Measurements from ENCODE around the gene GALNT17.

GALNT17 gene

DNA sequence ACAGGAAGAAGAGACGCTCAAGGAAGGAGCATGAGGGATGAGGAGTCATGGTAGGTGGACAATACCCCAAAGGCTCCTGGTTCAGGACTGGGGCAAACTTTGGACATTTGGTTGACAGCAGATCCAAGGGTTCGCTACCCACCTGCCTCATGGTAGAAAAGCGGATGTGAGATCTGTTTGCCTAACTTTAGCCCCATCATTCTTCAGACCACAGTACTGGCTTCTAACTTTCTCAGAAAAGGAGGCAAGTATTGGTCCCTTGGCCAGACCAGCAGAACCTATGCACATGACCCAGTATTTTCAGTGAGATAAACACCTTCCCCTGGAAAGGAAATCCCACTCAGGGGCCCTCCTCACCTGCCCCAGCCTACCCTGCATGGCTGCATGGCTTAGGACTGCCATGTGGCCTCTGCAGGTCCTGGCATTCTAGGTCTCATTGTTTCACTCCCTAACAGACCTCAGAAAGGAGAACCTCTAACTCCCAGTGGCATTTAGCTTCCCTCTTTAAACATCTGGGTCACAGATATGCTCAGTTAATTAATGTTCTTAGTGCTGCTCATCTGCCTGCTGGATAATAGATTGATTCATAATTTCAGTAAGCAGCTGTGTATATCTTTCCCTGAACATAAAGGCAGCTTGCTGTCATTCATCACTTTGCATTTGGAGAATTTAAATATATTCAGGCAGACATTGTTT lies 574.1 kb downstream of the GALNT17 start:
- DNase-seq (ENCODE audit: low spot score), result no peak
- in situ Hi-C loops (cut with MboI; ENCODE audit: low sequenced_read_pairs, unreplicated experiment), result no loop called here
- TF ChIP-seq, protein P1, sequence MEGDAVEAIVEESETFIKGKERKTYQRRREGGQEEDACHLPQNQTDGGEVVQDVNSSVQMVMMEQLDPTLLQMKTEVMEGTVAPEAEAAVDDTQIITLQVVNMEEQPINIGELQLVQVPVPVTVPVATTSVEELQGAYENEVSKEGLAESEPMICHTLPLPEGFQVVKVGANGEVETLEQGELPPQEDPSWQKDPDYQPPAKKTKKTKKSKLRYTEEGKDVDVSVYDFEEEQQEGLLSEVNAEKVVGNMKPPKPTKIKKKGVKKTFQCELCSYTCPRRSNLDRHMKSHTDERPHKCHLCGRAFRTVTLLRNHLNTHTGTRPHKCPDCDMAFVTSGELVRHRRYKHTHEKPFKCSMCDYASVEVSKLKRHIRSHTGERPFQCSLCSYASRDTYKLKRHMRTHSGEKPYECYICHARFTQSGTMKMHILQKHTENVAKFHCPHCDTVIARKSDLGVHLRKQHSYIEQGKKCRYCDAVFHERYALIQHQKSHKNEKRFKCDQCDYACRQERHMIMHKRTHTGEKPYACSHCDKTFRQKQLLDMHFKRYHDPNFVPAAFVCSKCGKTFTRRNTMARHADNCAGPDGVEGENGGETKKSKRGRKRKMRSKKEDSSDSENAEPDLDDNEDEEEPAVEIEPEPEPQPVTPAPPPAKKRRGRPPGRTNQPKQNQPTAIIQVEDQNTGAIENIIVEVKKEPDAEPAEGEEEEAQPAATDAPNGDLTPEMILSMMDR (IDR thresholded peaks at IDR 0.05; ENCODE audit: borderline replicate concordance, control extremely low read depth, extremely low read depth, insufficient read depth, missing control alignments), result no peak

DNA sequence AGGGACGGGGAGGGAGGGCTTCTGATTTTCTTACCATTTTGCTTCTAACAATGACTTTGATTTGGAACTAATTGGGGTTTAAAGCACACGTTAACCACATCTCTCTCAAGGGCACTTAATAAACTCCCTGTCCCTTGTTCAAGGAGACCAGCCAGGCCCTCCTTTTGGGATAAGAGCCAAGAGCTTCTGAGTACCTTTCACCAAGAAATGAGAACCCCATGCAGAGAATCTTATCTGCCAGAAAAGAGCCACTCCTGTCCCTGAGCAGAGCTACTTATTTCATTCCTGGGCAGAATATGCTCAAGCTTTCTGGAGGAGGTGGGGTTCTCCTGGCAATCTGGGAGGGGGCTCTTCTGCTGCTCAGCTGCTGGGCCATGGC lies 574.6 kb downstream of the GALNT17 start:
- TF ChIP-seq, protein P1 (IDR thresholded peaks at IDR 0.05; ENCODE audit: borderline replicate concordance, control extremely low read depth, extremely low read depth, insufficient read depth, missing control alignments), result no peak
- in situ Hi-C loops (cut with MboI; ENCODE audit: low sequenced_read_pairs, unreplicated experiment), result no loop called here

DNA sequence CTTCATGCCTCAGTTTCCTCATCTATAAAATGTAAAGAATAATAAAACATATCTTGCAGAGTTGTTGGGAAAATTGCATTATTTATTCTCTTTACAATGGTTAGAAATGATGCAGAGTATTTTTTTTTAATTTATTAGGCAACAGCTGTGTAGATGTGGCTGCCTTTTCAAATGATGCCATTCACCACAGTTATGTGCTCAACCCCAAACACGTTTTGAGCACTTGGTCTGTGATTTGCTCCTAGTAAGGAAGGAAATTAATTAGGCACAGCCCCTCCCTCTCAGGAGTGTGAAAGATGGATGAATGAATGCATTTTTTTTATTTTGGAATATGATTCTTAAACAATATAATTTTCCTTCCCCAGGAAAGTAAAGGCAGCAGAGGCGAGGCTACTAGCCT lies 575.1 kb downstream of the GALNT17 start:
- DNase-seq (ENCODE audit: low spot score), result no peak
- in situ Hi-C loops (cut with MboI; ENCODE audit: low sequenced_read_pairs, unreplicated experiment), result no loop called here
- TF ChIP-seq, protein P1 (IDR thresholded peaks at IDR 0.05; ENCODE audit: borderline replicate concordance, control extremely low read depth, extremely low read depth, insufficient read depth, missing control alignments), result no peak

More for the DNA sequence above, 574.6 kb downstream of the GALNT17 start:
- DNase-seq (ENCODE audit: low spot score), result no peak

DNA sequence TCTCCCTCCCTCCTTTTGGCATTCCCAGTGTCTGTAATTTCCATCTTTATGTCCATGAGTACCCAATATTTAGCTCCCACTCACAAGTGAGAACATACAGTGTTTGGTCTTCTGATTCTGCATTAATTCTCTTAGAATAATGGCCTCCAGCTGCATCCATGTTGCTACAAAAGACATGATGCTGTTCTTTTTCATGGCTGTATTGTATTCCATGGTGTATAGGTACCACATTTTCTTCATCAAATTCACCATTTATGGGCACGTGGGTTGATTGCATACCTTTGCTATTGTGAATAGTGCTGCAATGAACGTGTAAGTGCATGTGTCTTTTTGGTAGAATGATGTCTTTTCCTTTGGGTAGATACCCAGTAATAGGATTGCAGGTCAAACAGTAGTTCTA lies 576.8 kb downstream of the GALNT17 start:
- in situ Hi-C loops (cut with MboI; ENCODE audit: low sequenced_read_pairs, unreplicated experiment), result no loop called here
- TF ChIP-seq, protein P1 (IDR thresholded peaks at IDR 0.05; ENCODE audit: borderline replicate concordance, control extremely low read depth, extremely low read depth, insufficient read depth, missing control alignments), result no peak
- DNase-seq (ENCODE audit: low spot score), result no peak

DNA sequence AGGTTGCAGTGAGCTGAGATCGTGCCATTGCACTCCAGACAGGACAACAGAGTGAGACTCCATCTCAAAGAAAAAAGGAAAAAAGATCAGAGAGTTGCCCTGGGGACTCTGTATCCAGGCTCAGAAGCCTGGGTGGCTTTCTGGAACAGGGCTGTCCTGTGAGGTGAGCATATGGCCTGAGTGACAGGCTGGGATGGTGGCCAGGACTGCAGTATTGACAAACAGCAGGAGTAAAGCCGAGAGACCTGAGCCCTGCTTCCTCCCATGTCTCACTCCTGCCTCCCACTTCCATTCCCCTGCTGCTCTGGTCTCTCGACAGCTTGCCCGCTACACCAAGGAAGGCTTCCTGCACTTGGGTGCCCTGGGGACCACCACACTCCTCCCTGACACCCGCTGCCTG lies 578.5 kb downstream of the GALNT17 start:
- in situ Hi-C loops (cut with MboI; ENCODE audit: low sequenced_read_pairs, unreplicated experiment), result no loop called here
- TF ChIP-seq, protein P1 (IDR thresholded peaks at IDR 0.05; ENCODE audit: borderline replicate concordance, control extremely low read depth, extremely low read depth, insufficient read depth, missing control alignments), result no peak
- DNase-seq (ENCODE audit: low spot score), result no peak

DNA sequence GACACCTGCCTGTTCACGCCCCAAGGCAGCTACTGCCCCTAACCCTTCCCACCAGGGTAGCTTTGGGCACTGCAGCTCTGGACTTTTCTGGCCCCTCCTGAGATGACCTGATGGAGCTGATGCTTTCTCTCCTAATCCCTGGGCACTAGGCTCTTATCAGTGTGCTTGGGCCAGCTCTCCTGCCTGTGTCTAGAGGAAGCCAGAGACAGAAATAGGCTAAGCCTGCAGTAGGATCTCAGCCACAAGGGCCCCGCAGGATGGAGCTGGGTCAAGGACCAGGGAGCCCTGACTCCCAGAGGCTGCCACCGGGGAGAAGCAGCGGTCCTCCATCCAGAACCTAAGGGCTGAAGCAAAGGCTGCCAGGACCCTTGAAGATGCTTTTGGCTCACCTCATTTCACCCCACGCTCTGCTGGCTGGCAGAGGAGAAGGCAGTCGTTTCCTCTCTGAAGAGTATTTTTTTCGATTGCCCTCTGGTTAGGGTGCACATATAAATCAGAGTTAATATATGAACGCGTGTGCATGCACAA lies 580.8 kb downstream of the GALNT17 start:
- no peak for DNase-seq (ENCODE audit: low spot score)
- in situ Hi-C loops (cut with MboI; ENCODE audit: low sequenced_read_pairs, unreplicated experiment), result no loop called here
- TF ChIP-seq, protein P1 (IDR thresholded peaks at IDR 0.05; ENCODE audit: borderline replicate concordance, control extremely low read depth, extremely low read depth, insufficient read depth, missing control alignments), result no peak
